GM23338 (cell line): ENCODE data around the gene CDCP1. TPM values are rescaled to one million over a fixed set of nuclear protein-coding genes. Genes with fewer than 3 reads are reported as not detected.

Source experiments
- ATAC-seq: fragments of 200-7000 bp; cut with Tn5 transposase; 3 replicates; pipeline ENCODE4 v1.9.1; 2020
- DNase-seq: peaks from one replicate; pipeline ENCODE4 v3.0.0-alpha.2; 2015; ENCODE audit warnings: low spot score
- H2AFZ ChIP-seq: fragments of 200-600 bp; sonication (generic); 2 replicates; pipeline ENCODE4 v1.8.0; 2016; ENCODE audit warnings: antibody characterized with exemption, mild to moderate bottlenecking, moderate library complexity
- H3F3A ChIP-seq: fragments of 200-600 bp; sonication (generic); replicated peaks from 2 replicates; pipeline ENCODE4 v1.8.0; 2017; ENCODE audit warnings: antibody characterized with exemption, mixed run types, low read depth
- H3K27ac ChIP-seq: fragments of 200-600 bp; sonication (generic); 2 replicates; pipeline ENCODE4 v1.6.1; 2016; ENCODE audit warnings: low read depth
- H3K27me3 ChIP-seq: fragments of 200-600 bp; sonication (generic); 2 replicates; pipeline ENCODE4 v1.8.0; 2016; ENCODE audit warnings: mild to moderate bottlenecking, mixed run types, moderate library complexity; ENCODE audit not compliant: insufficient read depth
- H3K36me3 ChIP-seq: fragments of 200-600 bp; sonication (generic); 2 replicates; pipeline ENCODE4 v1.8.0; 2016; ENCODE audit warnings: mild to moderate bottlenecking; ENCODE audit not compliant: insufficient read depth
- H3K4me1 ChIP-seq: fragments of 200-600 bp; sonication (generic); 2 replicates; pipeline ENCODE4 v1.8.0; 2016; ENCODE audit warnings: mild to moderate bottlenecking, moderate library complexity; ENCODE audit not compliant: insufficient read depth
- H3K4me2 ChIP-seq: fragments of 200-600 bp; sonication (generic); 2 replicates; pipeline ENCODE4 v1.7.1; 2017; ENCODE audit warnings: mixed run types
- H3K4me3 ChIP-seq: fragments of 200-600 bp; sonication (generic); 2 replicates; pipeline ENCODE4 v1.6.1; 2016; ENCODE audit warnings: mixed run types
- H3K79me2 ChIP-seq: fragments of 200-600 bp; sonication (generic); replicated peaks from 2 replicates; pipeline ENCODE4 v1.8.0; 2017; ENCODE audit warnings: mild to moderate bottlenecking; ENCODE audit not compliant: insufficient read depth
- H3K9me2 ChIP-seq: fragments of 200-600 bp; sonication (generic); 2 replicates; pipeline ENCODE4 v1.8.0; 2017; ENCODE audit not compliant: insufficient read depth
- H4K20me1 ChIP-seq: fragments of 200-600 bp; sonication (generic); replicated peaks from 2 replicates; pipeline ENCODE4 v1.8.0; 2017; ENCODE audit warnings: mild to moderate bottlenecking; ENCODE audit not compliant: insufficient read depth
- H3K27ac Mint-ChIP-seq: 2 replicates; pipeline ENCODE4 v1.8.0; 2020; ENCODE audit warnings: inconsistent platforms, mild to moderate bottlenecking, moderate library complexity, mixed read lengths
- H3K27me3 Mint-ChIP-seq: 3 replicates; pipeline ENCODE4 v1.8.0; 2022; ENCODE audit warnings: low read depth, mild to moderate bottlenecking, moderate library complexity, mixed read lengths, inconsistent platforms; ENCODE audit not compliant: insufficient read depth, poor library complexity
- H3K36me3 Mint-ChIP-seq: 3 replicates; pipeline ENCODE4 v1.8.0; 2021; ENCODE audit warnings: low read depth, mild to moderate bottlenecking, inconsistent platforms, moderate library complexity, mixed read lengths
- H3K4me1 Mint-ChIP-seq: 3 replicates; pipeline ENCODE4 v1.8.0; 2020; ENCODE audit warnings: mild to moderate bottlenecking, inconsistent platforms, mixed read lengths
- H3K4me3 Mint-ChIP-seq: 3 replicates; pipeline ENCODE4 v1.8.0; 2021; ENCODE audit warnings: moderate library complexity, mild to moderate bottlenecking, inconsistent platforms, mixed read lengths
- H3K9me3 Mint-ChIP-seq: 3 replicates; pipeline ENCODE4 v1.8.0; 2020; ENCODE audit warnings: moderate library complexity, mild to moderate bottlenecking, inconsistent platforms, mixed read lengths
- CREB1 ChIP-seq: fragments of 250-450 bp; sonication (Bioruptor Pico); IDR thresholded peaks from 2 replicates; pipeline ENCODE4 v1.5.0; 2020; ENCODE audit warnings: low read depth, mild to moderate bottlenecking, moderate library complexity
- CTCF ChIP-seq, 2 experiments: fragments of 200-600 bp in 1 of 2; sonication (generic) in 1 of 2; conservative IDR thresholded peaks; 2 replicates each; pipeline versions ENCODE4 v1.5.1 to v1.6.1; 2016 to 2017; ENCODE audit warnings: antibody characterized with exemption in 2 of 2, low read depth in 2 of 2, mild to moderate bottlenecking in 2 of 2, moderate library complexity in 1 of 2
- ETS1 ChIP-seq: IDR thresholded peaks from 2 replicates; pipeline ENCODE4 v1.6.1; 2016; ENCODE audit warnings: antibody characterized with exemption
- EZH2 ChIP-seq: fragments of 200-600 bp; sonication (generic); IDR thresholded peaks from one replicate; pipeline ENCODE4 v1.8.0; 2017; ENCODE audit warnings: antibody characterized with exemption, mild to moderate bottlenecking, low read depth; ENCODE audit not compliant: unreplicated experiment
- EZH2phosphoT487 ChIP-seq: fragments of 200-600 bp; sonication (generic); IDR thresholded peaks from one replicate; pipeline ENCODE4 v1.8.1; 2018; ENCODE audit warnings: antibody characterized with exemption; ENCODE audit not compliant: unreplicated experiment
- JUNB ChIP-seq: IDR thresholded peaks from one replicate; pipeline ENCODE4 v1.6.1; 2016; ENCODE audit warnings: antibody characterized with exemption; ENCODE audit not compliant: unreplicated experiment
- NANOG ChIP-seq: IDR thresholded peaks from 2 replicates; pipeline ENCODE4 v1.6.1; 2016; ENCODE audit warnings: antibody characterized with exemption, borderline replicate concordance
- POLR2AphosphoS5 ChIP-seq: IDR thresholded peaks from 2 replicates; pipeline ENCODE4 v1.6.1; 2016; ENCODE audit warnings: antibody characterized with exemption, low read depth
- STAT1 ChIP-seq: IDR thresholded peaks from one replicate; pipeline ENCODE4 v1.6.1; 2016; ENCODE audit warnings: antibody characterized with exemption; ENCODE audit not compliant: unreplicated experiment
- ZNF114 ChIP-seq: fragments of 250-450 bp; sonication (Bioruptor Pico); IDR thresholded peaks from 2 replicates; pipeline ENCODE4 v1.5.0; 2020; ENCODE audit warnings: mild to moderate bottlenecking, moderate library complexity
- ZNF331 ChIP-seq: fragments of 250-450 bp; sonication (Bioruptor Pico); IDR thresholded peaks from 2 replicates; pipeline ENCODE4 v1.5.0; 2020; ENCODE audit warnings: low read depth, mild to moderate bottlenecking, moderate library complexity
- polyA plus RNA-seq: library from polyadenylated mRNA; unstranded; fragments of >200 nt; fragmentation: Nextera tagmentation; extraction: Ambion mirVana; gene quantifications from 2 replicates; pipeline ENCODE4 v1.2.1, GENCODE V29; 2016
- total RNA-seq: library from RNA; depleted of rRNA; stranded (reverse); fragments of >200 nt; shearing (Covaris generic); gene quantifications from 2 replicates; pipeline ENCODE4 v1.2.3, GENCODE V29; 2014
- TF ChIP-seq, protein P1 (sequence below): IDR thresholded peaks from one replicate; pipeline ENCODE4 v1.6.1; 2018; ENCODE audit warnings: antibody characterized with exemption; ENCODE audit not compliant: unreplicated experiment
- TF ChIP-seq, protein P2 (sequence below): fragments of 250-450 bp; sonication (Bioruptor Pico); IDR thresholded peaks from 2 replicates; pipeline ENCODE4 v1.5.0; 2020; ENCODE audit warnings: mild to moderate bottlenecking, moderate library complexity

CDCP1 gene
- total and polyA plus RNA-seq, 2 experiments from 2014 or later, result 7.7 to 20.1 TPM

DNA sequence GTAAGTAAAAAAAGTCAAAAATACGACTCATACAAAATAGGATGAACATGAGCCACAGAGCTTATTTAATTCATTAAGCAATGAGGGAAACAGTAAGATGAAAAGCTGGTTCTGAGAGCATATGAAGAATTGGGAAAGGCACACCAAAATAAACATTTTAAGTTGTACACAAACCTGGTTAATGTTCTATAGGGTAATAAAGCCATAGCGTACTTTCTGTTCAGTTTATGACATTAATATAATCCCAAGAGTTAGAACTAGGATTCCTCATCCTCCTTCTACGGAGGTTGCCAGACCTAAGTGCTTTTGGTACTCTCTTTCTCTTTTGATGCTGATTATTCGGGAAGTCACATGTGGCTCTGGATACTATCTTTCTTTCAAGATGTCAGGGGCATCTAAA, 78.7 kb downstream of the CDCP1 start:
- Histone ChIP-seq H3K36me3 (no peaks in the 10 kb centered on the region), H3K79me2 (no peaks in the 10 kb centered on the region), H3K4me3 (no peak overlapping the region), H3F3A (no peaks in the 10 kb centered on the region), H3K4me2 (no peak overlapping the region), H3K27me3 (no peaks in the 10 kb centered on the region), H4K20me1 (no peaks in the 10 kb centered on the region), H3K9me2 (no peaks in the 10 kb centered on the region), H3K27ac (no peak overlapping the region), H2AFZ (no peak overlapping the region), H3K4me1 (no peaks in the 10 kb centered on the region)
- Mint-ChIP-seq H3K4me1 (peaks cover 4% of the 10 kb centered on the region; the same call in 1 of the 3 replicates), H3K27ac (no peak overlapping the region), H3K9me3 (no peaks in the 10 kb centered on the region; the same call in 2 of the 3 replicates), H3K36me3 (no peaks in the 10 kb centered on the region), H3K4me3 (no peak overlapping the region), H3K27me3 (peaks cover 3% of the 10 kb centered on the region)
- TF ChIP-seq STAT1, result no peak
- no peak for TF ChIP-seq ETS1
- TF ChIP-seq, protein P1, sequence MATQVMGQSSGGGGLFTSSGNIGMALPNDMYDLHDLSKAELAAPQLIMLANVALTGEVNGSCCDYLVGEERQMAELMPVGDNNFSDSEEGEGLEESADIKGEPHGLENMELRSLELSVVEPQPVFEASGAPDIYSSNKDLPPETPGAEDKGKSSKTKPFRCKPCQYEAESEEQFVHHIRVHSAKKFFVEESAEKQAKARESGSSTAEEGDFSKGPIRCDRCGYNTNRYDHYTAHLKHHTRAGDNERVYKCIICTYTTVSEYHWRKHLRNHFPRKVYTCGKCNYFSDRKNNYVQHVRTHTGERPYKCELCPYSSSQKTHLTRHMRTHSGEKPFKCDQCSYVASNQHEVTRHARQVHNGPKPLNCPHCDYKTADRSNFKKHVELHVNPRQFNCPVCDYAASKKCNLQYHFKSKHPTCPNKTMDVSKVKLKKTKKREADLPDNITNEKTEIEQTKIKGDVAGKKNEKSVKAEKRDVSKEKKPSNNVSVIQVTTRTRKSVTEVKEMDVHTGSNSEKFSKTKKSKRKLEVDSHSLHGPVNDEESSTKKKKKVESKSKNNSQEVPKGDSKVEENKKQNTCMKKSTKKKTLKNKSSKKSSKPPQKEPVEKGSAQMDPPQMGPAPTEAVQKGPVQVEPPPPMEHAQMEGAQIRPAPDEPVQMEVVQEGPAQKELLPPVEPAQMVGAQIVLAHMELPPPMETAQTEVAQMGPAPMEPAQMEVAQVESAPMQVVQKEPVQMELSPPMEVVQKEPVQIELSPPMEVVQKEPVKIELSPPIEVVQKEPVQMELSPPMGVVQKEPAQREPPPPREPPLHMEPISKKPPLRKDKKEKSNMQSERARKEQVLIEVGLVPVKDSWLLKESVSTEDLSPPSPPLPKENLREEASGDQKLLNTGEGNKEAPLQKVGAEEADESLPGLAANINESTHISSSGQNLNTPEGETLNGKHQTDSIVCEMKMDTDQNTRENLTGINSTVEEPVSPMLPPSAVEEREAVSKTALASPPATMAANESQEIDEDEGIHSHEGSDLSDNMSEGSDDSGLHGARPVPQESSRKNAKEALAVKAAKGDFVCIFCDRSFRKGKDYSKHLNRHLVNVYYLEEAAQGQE, result no peak
- TF ChIP-seq ZNF114 (CRISPR knock-in tag), result no peak
- no peak for TF ChIP-seq CREB1 (CRISPR knock-in tag)
- TF ChIP-seq EZH2, result no peak
- no peak for TF ChIP-seq EZH2phosphoT487
- no peak for TF ChIP-seq CTCF (conservative IDR thresholded peaks at IDR 0.05; ENCODE audit: low read depth in 2 of 2)
- TF ChIP-seq, protein P2, sequence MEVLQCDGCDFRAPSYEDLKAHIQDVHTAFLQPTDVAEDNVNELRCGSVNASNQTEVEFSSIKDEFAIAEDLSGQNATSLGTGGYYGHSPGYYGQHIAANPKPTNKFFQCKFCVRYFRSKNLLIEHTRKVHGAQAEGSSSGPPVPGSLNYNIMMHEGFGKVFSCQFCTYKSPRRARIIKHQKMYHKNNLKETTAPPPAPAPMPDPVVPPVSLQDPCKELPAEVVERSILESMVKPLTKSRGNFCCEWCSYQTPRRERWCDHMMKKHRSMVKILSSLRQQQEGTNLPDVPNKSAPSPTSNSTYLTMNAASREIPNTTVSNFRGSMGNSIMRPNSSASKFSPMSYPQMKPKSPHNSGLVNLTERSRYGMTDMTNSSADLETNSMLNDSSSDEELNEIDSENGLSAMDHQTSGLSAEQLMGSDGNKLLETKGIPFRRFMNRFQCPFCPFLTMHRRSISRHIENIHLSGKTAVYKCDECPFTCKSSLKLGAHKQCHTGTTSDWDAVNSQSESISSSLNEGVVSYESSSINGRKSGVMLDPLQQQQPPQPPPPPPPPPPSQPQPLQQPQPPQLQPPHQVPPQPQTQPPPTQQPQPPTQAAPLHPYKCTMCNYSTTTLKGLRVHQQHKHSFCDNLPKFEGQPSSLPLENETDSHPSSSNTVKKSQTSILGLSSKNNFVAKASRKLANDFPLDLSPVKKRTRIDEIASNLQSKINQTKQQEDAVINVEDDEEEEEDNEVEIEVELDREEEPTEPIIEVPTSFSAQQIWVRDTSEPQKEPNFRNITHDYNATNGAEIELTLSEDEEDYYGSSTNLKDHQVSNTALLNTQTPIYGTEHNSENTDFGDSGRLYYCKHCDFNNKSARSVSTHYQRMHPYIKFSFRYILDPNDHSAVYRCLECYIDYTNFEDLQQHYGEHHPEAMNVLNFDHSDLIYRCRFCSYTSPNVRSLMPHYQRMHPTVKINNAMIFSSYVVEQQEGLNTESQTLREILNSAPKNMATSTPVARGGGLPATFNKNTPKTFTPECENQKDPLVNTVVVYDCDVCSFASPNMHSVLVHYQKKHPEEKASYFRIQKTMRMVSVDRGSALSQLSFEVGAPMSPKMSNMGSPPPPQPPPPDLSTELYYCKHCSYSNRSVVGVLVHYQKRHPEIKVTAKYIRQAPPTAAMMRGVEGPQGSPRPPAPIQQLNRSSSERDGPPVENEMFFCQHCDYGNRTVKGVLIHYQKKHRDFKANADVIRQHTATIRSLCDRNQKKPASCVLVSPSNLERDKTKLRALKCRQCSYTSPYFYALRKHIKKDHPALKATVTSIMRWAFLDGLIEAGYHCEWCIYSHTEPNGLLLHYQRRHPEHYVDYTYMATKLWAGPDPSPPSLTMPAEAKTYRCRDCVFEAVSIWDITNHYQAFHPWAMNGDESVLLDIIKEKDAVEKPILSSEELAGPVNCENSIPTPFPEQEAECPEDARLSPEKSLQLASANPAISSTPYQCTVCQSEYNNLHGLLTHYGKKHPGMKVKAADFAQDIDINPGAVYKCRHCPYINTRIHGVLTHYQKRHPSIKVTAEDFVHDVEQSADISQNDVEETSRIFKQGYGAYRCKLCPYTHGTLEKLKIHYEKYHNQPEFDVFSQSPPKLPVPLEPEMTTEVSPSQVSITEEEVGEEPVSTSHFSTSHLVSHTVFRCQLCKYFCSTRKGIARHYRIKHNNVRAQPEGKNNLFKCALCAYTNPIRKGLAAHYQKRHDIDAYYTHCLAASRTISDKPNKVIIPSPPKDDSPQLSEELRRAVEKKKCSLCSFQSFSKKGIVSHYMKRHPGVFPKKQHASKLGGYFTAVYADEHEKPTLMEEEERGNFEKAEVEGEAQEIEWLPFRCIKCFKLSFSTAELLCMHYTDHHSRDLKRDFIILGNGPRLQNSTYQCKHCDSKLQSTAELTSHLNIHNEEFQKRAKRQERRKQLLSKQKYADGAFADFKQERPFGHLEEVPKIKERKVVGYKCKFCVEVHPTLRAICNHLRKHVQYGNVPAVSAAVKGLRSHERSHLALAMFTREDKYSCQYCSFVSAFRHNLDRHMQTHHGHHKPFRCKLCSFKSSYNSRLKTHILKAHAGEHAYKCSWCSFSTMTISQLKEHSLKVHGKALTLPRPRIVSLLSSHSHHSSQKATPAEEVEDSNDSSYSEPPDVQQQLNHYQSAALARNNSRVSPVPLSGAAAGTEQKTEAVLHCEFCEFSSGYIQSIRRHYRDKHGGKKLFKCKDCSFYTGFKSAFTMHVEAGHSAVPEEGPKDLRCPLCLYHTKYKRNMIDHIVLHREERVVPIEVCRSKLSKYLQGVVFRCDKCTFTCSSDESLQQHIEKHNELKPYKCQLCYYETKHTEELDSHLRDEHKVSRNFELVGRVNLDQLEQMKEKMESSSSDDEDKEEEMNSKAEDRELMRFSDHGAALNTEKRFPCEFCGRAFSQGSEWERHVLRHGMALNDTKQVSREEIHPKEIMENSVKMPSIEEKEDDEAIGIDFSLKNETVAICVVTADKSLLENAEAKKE, result no peak
- no peak for TF ChIP-seq NANOG
- TF ChIP-seq ZNF331 (CRISPR knock-in tag), result no peak
- TF ChIP-seq POLR2AphosphoS5, result no peak
- TF ChIP-seq JUNB, result no peak
- DNase-seq (no peak), ATAC-seq (no peak)
